ENCODE results near the gene TNIK. TPM values are rescaled to one million over a fixed set of nuclear protein-coding genes. Genes with fewer than 3 reads are reported as not detected.

Gene TNIK
- total RNA-seq, 1 donor from 2014 or later: 2.5 TPM

DNA sequence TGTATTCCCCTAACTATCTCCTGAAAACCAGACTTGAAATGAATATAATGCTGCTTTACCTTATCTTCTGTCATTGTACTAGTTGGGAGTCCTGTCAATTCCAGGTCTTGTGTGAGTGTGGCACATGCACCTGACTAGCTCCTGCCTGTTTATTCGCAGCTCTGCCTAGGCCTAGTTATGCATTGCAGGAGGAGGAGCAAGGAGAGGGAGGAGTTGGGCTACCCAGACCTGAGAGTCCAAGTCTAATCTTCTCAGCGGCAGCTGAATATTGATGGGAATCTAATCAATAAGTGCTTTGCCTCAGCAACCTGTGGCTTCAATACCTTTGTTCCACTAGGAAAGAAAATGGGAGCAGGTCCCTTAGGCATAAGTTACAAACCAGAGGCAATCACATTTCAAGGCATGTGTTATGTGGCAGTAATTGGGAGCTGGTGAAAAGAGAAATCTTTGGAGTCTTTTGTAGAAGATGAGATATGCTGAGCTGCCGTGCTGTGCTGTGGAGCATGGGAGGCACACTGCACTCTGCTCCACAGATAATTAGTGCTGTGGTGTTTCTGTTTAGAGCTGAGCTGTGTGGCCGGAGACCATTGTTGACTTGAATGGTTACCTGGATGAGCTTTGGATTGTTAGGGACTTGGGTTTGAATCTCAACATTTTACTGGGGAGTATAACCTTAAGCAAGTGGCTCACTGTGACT, 433.5 kb downstream of the TNIK start, which contains the start of gene SLC2A2:
Gene SLC2A2, minus strand, starts transcription at position 124 of the 697 bp plus-strand sequence. Its CDS starts 50 bp downstream, at position 74.
- DNase-seq: no peak
- no peak within 1 kb of the TSS for H3K4me3 Mint-ChIP-seq
- CTCF ChIA-PET: no interaction called here
- intact Hi-C loops (cut with micrococcal nuclease): no loop called here
- no peaks in the 10 kb centered on the region for H3K9me3 Mint-ChIP-seq
- POLR2A ChIA-PET: no interaction called here
- H3K27ac Mint-ChIP-seq: no peak within 1 kb of the TSS
- H3K27me3 Mint-ChIP-seq: peaks cover 22% of the 10 kb centered on the region
- TF ChIP-seq, protein P1, sequence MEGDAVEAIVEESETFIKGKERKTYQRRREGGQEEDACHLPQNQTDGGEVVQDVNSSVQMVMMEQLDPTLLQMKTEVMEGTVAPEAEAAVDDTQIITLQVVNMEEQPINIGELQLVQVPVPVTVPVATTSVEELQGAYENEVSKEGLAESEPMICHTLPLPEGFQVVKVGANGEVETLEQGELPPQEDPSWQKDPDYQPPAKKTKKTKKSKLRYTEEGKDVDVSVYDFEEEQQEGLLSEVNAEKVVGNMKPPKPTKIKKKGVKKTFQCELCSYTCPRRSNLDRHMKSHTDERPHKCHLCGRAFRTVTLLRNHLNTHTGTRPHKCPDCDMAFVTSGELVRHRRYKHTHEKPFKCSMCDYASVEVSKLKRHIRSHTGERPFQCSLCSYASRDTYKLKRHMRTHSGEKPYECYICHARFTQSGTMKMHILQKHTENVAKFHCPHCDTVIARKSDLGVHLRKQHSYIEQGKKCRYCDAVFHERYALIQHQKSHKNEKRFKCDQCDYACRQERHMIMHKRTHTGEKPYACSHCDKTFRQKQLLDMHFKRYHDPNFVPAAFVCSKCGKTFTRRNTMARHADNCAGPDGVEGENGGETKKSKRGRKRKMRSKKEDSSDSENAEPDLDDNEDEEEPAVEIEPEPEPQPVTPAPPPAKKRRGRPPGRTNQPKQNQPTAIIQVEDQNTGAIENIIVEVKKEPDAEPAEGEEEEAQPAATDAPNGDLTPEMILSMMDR (IDR thresholded peaks at IDR 0.05): no peak
- H3K36me3 Mint-ChIP-seq (ENCODE audit: low read depth): no peaks in the 10 kb centered on the region
- no peak for ATAC-seq (ENCODE audit: low read depth)
- no peaks in the 10 kb centered on the region for H3K4me1 Mint-ChIP-seq

DNA sequence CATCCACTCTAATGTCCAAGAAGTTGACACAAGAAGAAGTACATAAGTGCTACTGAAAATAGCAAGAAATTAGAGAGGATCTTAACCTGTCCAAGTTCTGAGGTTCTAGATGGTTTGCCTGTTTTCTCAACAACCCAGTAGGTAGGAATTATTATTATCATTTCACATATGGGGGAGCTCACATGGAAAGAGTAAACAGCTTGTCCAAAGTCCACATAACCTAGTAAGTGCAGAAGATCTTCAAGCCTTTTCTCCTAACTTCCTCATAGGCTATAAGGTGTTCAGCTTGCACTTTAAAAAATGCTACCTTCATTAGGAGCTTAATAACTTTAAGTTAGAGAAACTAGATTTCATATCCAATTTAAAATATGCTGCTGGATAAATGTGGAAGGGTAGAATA, 436.6 kb downstream of the TNIK start:
- Mint-ChIP-seq H3K36me3 (ENCODE audit: low read depth) (no peaks in the 10 kb centered on the region), H3K9me3 (no peaks in the 10 kb centered on the region), H3K4me1 (no peaks in the 10 kb centered on the region), H3K27me3 (peaks cover 22% of the 10 kb centered on the region), H3K4me3 (no peak overlapping the region), H3K27ac (no peak overlapping the region)
- no peak for ATAC-seq (ENCODE audit: low read depth)
- TF ChIP-seq, protein P1 (IDR thresholded peaks at IDR 0.05): no peak
- no peak for DNase-seq
- ChIA-PET POLR2A (no interaction called here), CTCF (no interaction called here)
- intact Hi-C loops (cut with micrococcal nuclease): no loop called here

DNA sequence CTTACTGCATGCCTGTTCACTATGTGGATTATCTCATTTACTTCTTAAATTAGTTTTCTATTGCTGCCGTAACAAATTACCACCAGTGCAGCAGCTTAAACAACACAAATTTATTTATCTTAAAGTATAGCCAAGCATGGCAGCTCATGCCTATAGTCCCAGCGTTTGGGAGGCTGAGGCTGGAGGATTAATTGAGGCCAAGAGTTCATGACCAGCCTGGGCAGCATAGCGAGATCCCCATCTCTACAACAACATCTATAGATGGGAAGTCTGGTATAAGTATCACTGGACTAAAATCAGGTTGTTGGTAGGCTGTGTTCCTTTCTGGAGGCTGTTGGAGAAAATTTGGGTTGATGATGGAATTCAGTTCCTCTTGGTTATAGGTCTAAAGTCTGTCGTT, 438.8 kb downstream of the TNIK start:
- POLR2A ChIA-PET: no interaction called here
- no peaks in the 10 kb centered on the region for H3K9me3 Mint-ChIP-seq
- CTCF ChIA-PET: no interaction called here
- TF ChIP-seq, protein P1 (IDR thresholded peaks at IDR 0.05): no peak
- no peak overlapping the region for H3K4me3 Mint-ChIP-seq
- no peak for ATAC-seq (ENCODE audit: low read depth)
- no peak overlapping the region for H3K27ac Mint-ChIP-seq
- peaks cover 7% of the 10 kb centered on the region for H3K27me3 Mint-ChIP-seq
- intact Hi-C loops (cut with micrococcal nuclease): no loop called here
- no peaks in the 10 kb centered on the region for H3K4me1 Mint-ChIP-seq
- DNase-seq: no peak
- H3K36me3 Mint-ChIP-seq (ENCODE audit: low read depth): no peaks in the 10 kb centered on the region

DNA sequence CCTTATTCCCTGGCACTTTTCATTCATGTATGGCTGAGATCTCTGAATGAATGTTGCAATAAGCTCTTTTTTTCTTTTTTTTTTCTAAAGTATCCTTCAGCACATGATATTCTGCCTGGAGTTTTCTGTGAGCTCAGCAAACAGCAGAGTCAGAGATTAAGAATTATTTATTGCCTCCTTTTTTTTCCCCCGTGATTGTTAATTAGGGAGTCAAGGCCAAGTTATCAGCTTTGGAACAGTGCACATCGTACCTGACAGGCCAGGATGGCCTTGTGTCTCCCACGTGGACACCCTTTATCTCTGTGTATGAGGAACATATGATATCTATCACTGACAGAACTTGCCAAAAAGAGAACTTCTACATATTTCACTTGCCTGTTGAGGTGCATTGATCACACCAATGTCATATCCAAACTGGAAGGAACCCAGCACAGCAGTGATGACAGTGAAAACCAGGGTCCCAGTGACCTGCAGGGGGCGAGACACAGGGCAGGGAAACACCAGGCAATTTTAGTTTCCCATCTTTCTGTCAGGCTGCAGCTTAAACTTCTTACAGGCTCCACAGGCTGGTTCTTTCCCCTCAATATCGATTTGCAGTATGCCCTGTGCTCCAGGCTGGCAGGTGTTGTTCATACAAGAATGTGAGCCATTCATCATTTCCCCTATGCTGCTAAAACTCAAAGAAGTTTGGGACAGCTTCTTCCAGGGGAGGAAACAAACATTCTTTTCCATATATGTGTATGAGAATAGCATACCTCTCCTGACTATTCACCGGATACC, 441.9 kb downstream of the TNIK start:
- ChIA-PET POLR2A (no interaction called here), CTCF (no interaction called here)
- Mint-ChIP-seq H3K27me3 (peaks cover 6% of the 10 kb centered on the region), H3K27ac (no peak overlapping the region), H3K36me3 (ENCODE audit: low read depth) (no peaks in the 10 kb centered on the region), H3K4me3 (no peak overlapping the region), H3K9me3 (no peaks in the 10 kb centered on the region), H3K4me1 (no peaks in the 10 kb centered on the region)
- TF ChIP-seq, protein P1 (IDR thresholded peaks at IDR 0.05): no peak
- no peak for DNase-seq
- intact Hi-C loops (cut with micrococcal nuclease): no loop called here
- ATAC-seq (ENCODE audit: low read depth): no peak
